GM19035 (cell line): ENCODE measurements around the gene AKAP11.
A peak's percentile ranks its signal among the peaks of the same experiment; 100 is the strongest.

ENCODE experiments used
- ATAC-seq: cut with Tn5 transposase; IDR thresholded peaks from one replicate; pipeline ENCODE4 v1.9.1; 2021; ENCODE audit not compliant: unreplicated experiment

Gene AKAP11

GRCh38 chr13:42329239-42329638 lies 57.3 kb downstream of the AKAP11 start:
- ATAC-seq = no peak

DNA sequence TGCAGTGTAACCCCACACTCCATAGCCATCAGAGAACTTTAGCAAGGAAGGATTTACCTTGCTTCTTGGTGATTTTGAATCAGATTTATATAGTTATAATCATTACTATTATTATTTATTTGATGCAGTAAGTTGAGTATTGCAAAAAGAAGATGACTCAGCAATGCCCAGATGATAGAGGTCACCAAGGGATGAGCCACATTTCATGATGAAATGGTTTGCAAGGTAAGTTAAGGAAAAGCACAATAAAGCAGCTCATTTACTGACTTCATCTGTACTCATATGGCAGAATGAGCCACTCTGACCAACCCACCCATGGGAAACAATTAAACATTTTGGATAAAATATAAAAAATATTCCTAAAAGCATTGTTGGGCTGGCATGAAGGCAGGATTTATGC lies 59.1 kb downstream of the AKAP11 start:
- ATAC-seq = no peak

- ATAC-seq = peak; percentile 76
These were observed 61.8 kb downstream of the AKAP11 start for GRCh38 chr13:42333613-42334328.

GRCh38 chr13:42334329-42334706 lies 62.4 kb downstream of the AKAP11 start:
- no peak for ATAC-seq

- no peak for ATAC-seq
These were observed 66.1 kb downstream of the AKAP11 start for GRCh38 chr13:42337808-42338600.

GRCh38 chr13:42345367-42345766 lies 73.4 kb downstream of the AKAP11 start:
- no peak for ATAC-seq

GRCh38 chr13:42348576-42348975 lies 76.6 kb downstream of the AKAP11 start:
- no peak for ATAC-seq

DNA sequence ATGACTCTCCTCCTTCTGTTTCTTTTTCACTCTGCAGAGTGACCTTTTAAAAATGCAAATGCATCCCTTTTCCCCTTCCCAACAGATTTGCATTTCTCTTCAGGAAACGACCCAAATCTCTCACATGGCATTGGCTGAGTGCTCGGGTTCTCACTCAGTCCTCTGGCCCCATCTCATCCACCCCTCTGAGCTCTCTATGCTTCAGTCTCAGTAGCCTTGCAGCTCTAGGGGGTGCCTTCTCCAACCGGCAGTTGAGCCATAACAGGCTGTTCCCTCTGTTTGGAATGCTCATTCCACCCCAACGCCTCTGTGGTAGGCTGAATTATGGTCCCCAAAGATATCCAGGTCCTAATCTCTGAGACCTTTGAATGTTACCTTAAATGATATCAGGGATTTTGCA lies 78.2 kb downstream of the AKAP11 start:
- ATAC-seq = no peak

DNA sequence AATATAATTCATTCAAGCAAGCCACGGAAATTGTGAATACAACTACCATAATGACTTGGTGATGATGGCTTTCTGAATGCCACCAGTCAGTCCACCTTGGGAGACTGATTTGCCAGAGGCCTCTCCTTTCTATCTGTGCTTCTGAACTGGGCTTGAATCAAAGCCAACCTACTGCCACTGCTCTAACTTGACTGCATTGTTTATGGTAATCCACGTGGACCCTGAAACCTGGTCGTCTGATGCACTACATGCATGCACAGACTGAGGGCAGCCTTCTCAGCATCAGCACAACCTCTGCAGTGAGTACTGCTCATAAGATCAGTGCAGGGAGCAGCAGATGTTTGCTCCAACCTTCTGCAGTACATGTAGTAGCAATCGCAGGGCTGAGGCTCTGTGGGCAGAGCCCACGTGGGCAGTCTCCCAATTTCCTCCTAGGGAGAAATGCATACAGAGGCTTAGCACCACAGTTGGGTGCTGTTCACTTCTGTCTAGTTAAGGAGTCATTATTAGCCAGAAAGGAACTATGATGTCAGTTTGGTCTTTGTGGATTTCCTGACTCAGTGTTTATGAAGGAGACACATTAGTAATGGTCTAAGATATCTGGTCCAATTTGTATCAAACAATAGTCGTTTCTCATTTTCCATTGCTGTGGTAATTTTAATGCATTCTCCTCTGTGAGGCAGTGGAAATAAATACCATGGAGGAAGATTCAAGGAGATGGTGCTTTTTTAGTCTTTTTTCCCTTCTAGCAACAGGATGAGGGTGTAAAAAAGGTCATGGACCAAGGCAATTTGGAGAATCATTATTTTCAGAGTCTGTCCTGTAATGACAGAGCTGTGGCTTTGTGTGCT lies 82.5 kb downstream of the AKAP11 start:
- peak; percentile 79 for ATAC-seq

DNA sequence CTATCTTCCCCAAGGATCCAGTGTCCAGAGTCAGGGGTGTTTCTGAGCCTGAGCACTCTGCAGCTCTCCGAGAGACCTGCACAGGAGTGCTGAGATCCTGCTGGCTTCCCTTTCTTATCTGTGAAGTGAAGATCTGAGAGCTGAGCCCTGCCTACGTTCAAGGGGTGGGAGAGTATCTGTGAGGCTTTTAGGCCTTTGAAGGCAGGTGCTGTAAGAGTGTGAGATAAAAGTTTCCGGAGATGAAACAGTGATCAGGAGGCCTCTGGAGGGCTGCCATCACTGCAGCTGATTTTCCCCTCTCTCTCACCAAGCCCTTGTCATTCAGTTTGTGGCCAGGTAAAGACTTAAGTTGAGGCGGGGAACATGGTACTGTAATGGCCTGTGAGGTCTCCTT lies 83.1 kb downstream of the AKAP11 start:
- no peak for ATAC-seq

DNA sequence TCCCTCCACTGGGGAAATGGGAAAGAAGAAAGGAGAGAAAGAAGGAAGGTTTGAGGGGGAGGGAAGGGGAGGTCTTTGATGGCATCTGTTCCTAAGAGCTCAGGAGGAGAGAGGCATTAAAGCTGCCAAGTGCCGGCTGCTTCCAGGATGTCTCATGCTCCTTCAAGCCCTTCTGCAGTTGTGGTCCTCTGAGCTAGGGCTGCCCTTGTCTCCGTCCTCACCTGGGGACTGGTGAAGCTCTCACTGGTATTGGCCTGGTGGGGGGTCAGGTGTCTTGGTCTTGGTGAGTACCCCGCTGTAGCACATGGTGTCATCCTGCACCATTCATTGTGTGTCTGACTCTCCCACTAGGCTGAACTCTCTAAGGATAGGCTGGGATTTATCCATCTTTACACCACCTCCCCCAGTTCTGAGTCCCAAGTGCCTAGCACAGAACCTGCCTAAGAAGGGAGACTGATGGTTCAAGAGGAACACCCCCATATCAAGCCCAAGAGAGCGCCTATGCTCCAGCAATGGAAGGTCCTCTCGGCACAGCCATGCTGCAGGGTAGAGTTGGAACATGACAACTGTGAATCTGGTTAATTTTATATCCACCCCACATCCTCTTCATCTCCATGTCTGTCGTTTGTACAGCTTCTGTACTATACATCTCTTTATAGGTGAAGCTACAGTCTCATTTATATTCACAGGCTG lies 83.7 kb downstream of the AKAP11 start:
- ATAC-seq = no peak

- ATAC-seq = no peak
These were observed 84.2 kb downstream of the AKAP11 start for GRCh38 chr13:42356184-42356575.

GRCh38 chr13:42360046-42360574 lies 88.2 kb downstream of the AKAP11 start:
- ATAC-seq = no peak

- ATAC-seq = no peak
These were observed 89.7 kb downstream of the AKAP11 start for GRCh38 chr13:42361701-42362100.

- no peak for ATAC-seq
These were observed 92.1 kb downstream of the AKAP11 start for GRCh38 chr13:42363941-42364612.

DNA sequence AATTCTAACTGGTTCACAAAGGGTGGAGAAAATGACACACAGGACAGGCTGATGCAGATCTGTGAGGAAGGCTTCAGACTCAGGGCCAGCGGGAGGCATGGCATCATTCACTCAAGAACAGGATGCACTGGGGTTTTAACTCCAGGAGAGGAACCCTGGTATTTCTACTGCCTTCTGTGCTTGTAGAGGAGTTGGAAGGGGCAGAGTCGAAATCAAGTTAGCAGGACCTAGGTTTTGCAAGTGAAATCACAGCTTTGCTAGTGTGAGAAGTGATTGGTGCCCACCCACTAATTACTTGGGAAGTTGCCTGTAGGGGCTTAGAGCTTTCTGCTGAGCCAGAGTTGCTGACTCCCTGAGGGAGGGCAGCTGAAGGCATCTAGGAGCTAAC lies 92.7 kb downstream of the AKAP11 start:
- ATAC-seq = no peak

DNA sequence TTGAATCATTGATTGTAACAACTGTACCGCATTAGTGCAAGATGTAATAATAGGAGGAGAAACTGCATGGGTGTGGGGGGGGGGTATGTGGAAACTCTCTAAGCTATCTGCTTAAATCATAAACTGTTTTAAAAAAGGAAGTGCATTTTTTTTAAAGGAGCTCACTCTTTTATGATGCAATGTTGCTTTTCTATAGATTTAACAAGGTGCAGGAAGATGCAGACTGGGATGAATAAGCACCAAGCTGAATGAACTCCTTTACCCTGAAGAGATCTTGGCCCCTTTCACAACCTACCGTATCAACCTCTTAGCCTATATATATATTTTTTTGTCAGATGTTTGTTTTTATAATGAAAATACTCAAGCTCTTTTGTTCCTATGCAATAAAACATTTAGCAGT lies 95.9 kb downstream of the AKAP11 start:
- ATAC-seq = no peak

DNA sequence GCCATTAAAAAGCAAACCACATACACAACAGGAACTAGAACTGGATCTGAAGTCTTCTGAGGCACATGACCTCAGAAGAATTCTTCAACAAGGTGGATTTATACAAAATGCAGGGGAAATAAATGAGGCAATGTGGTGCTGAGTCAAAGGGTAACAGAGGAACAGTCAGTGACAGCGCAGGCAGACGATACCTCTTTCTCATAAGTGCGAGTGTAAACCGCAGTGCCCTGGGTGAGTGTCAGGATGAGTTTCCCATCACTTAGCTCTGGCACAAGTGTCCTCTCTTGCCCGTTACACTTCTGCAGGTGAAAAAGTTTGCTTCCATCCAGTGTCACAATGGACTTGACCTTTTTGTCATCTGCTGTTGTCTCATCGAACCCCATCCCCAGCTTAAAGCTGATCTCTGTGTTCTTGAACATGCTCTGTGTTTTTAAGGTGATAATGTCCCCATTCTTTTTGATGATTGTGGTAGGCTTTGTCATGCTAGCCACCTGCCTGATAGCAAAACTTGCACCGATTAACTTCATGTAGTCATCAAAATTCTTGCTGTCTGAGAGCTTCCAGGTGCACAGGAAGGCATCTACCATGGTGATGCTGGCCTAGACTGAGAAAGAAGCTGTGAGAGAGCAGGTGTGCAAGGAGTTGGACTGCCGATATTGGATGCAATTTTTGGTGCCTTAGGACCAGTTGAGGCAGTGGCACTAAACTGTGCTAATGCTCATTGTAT lies 97.3 kb downstream of the AKAP11 start:
- ATAC-seq = no peak

GRCh38 chr13:42370229-42370628 lies 98.3 kb downstream of the AKAP11 start:
- ATAC-seq = no peak
